D721Med (cell line): ENCODE results near the gene BNIP3.
"Not testable (repeated sequence)": the region's sequence is repeated elsewhere in the genome, so short reads cannot be mapped to it uniquely, and the experiment has no call there.

Experiments
- DNase-seq: peaks from one replicate; pipeline ENCODE4 v3.0.0; 2011; ENCODE audit warnings: low spot score; ENCODE audit not compliant: insufficient read length
- FAIRE-seq: peaks from 2 replicates; lab custom pipeline; 2011; peaks lifted over from hg19 to GRCh38; lab: Jason Lieb, UNC
- CTCF ChIP-seq: IDR thresholded peaks from 2 replicates; pipeline ENCODE4 v1.5.1; 2012; ENCODE audit warnings: mild to moderate bottlenecking, control low read depth; ENCODE audit not compliant: insufficient read depth; ENCODE audit errors: missing control alignments

BNIP3 gene

DNA sequence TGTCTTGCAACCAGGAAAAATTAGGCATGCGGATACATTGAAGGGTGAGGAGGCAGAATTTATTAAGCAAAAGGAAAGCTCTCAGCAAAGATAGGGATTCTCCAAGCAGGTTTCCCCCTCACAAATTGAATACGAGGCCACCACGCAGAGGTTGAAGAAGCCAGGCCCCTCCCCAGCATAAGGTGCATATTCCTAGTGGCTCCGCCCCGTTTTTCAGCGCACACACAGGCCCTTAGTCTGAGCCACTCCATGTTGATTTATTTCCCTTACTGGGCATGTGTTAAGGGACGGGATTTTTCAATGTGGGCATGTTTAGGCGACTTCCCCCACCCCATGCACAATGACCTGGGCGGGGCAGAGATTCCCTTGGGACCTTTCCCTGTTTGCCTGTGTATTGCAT is 56.0 kb downstream of the BNIP3 start:
- TF ChIP-seq CTCF: no peak
- DNase-seq: no peak
- FAIRE-seq: no peak

- DNase-seq (no peak), FAIRE-seq (no peak)
- no peak for TF ChIP-seq CTCF
These were observed 56.6 kb downstream of the BNIP3 start for GRCh38 chr10:131925011-131925649.

DNA sequence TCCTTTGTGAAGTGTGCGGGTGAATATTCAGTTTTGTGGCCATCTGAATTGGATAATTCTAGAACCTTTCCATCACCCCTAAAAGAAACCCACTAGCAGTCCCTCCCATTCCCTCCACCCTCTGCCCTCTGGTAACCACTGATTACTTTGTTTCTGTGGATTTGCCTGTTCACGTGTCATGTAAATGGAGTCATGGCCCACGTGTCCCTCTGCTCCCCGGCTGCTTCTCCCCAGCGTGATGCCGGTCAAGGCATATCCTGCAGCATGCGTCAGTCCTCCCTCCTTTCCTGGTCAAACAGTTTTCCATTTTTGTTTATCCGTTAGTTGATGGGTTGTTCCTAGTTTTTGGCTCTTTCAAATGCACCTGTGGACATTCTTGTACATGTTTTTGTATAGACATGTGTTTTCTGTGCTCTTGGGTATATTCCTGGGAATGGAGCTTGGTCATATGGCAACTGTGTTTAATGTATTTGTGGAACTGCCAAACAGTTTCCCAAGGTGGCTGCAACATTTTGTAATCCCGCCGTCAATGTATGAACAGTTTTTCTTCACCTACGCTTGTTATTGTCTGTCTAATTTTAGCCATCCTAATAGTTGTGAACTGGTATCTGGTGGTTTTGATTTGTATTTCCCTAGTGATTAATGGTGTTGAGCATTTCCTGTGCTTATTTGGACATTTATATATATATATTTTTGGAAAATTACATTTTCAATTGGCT is 58.5 kb downstream of the BNIP3 start:
- no peak for TF ChIP-seq CTCF
- DNase-seq (no peak), FAIRE-seq (no peak)

- no peak for TF ChIP-seq CTCF
- no peak for DNase-seq
- no peak for FAIRE-seq
These were observed 60.5 kb downstream of the BNIP3 start for GRCh38 chr10:131921184-131921583.

DNA sequence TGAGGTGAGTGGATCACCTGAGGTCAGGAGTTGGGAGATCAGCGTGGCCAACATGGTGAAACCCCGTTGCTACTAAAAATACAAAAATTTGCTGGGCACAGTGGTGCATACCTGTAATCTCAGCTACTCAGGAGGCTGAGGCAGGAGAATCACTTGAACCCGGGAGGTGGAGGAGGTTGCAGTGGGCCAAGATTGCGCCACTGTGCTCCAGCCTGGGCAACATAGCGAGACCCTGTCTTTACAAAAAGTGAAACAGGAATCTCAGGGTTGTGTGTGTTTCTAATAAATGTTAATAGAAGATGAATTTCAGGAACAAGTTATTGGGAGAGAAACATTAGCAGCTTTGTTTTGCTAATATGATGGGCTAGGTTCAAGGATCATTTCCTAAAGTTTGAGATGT is 61.0 kb downstream of the BNIP3 start:
- no peak for TF ChIP-seq CTCF
- DNase-seq (no peak), FAIRE-seq (no peak)

DNA sequence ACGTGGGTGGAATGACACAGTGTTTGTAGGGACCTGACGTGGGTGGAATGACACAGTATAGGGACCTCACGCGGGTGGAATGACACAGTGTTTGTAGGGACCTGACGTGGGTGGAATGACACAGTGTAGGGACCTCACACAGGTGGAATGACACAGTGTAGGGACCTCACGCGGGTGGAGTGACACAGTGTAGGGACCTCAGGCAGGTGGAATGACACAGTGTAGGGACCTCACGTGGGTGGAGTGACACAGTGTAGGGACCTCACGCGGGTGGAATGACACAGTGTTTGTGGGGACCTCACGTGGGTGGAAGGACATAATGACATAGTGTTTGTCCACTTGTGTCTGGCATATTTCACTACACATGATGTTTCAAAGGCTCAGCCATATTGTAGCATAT is 61.6 kb downstream of the BNIP3 start:
- no peak for DNase-seq
- FAIRE-seq: no peak
- TF ChIP-seq CTCF: no peak

- DNase-seq, FAIRE-seq: not testable (repeated sequence)
These were observed 62.3 kb downstream of the BNIP3 start for GRCh38 chr10:131919461-131919860.
